Bladder microvascular endothelial cell (primary cell): ENCODE data around the gene HRH4. TPM values are rescaled to one million over a fixed set of nuclear protein-coding genes. Genes with fewer than 3 reads are reported as not detected.

Experiments
- total RNA-seq: library from RNA; depleted of rRNA; stranded (reverse); fragments of >200 nt; gene quantifications from 2 replicates; pipeline ENCODE4 v1.2.3, GENCODE V29; 2014

The HRH4 gene
- not detected in 2 replicates for total RNA-seq

GRCh38 chr18:24460388-24460787 lies at the start of gene HRH4:
Gene HRH4, plus strand, starts transcription at chr18:24460637. Its CDS starts 92 bp downstream, at chr18:24460729.

GRCh38 chr18:24426398-24427294 lies 33.8 kb upstream of the HRH4 start, which contains the start of gene IMPACT:
Gene IMPACT, plus strand, starts transcription at chr18:24426670. Its CDS starts 87 bp downstream, at chr18:24426757.

Other genes starting within 250 kb of the HRH4 start
- 6.8 and 16.2 TPM in 2 replicates for gene OSBPL1A, start 62.8 kb upstream of the HRH4 start, total RNA-seq
- 13.8 and 21.2 TPM in 2 replicates for gene IMPACT, start 34.0 kb upstream of the HRH4 start, total RNA-seq